Ovary (tissue), 3 donors: ENCODE data around the gene DOCK2.

ENCODE experiments used
- CTCF ChIP-seq, 3 donors: fragments of 450-650 bp in 2 of 3; fragments of 200-600 bp in 1 of 3; IDR thresholded peaks; one replicate each; pipeline versions ENCODE4 v1.5.1 to v1.8.0; 2016 to 2022; ENCODE audit warnings: antibody characterized with exemption in 3 of 3, mild to moderate bottlenecking in 1 of 3
- EP300 ChIP-seq: sonication (generic); formaldehyde crosslinking; IDR thresholded peaks from one replicate; pipeline ENCODE4 v1.6.1; 2017; ENCODE audit warnings: antibody characterized with exemption
- POLR2A ChIP-seq: fragments of 450-650 bp; IDR thresholded peaks from one replicate; pipeline ENCODE4 v1.6.1; 2017; ENCODE audit warnings: antibody characterized with exemption, mild to moderate bottlenecking, moderate library complexity
- donor health status: DM: no; HTN: no; CAD: no.

- TF ChIP-seq CTCF (IDR thresholded peaks at IDR 0.05): no peak
- no peak for TF ChIP-seq POLR2A
- TF ChIP-seq EP300: no peak
These were observed 384.4 kb downstream of the DOCK2 start for GRCh38 chr5:170021506-170021905.
